K562 (cell line): ENCODE results near the gene MCL1. TPM values are rescaled to one million over a fixed set of nuclear protein-coding genes. Genes with fewer than 3 reads are reported as not detected.

Source experiments
- ARID4B ChIP-seq: sonication (generic); formaldehyde crosslinking; IDR thresholded peaks from 2 replicates; pipeline ENCODE4 v1.8.0; 2022; ENCODE audit warnings: mild to moderate bottlenecking, missing genetic modification reagents
- KAT8 ChIP-seq: fragments of 450-650 bp; IDR thresholded peaks from 2 replicates; pipeline ENCODE4 v1.6.1; 2016; ENCODE audit warnings: low read depth, mild to moderate bottlenecking
- NCOA4 ChIP-seq: fragments of 450-650 bp; IDR thresholded peaks from 2 replicates; pipeline ENCODE4 v1.6.1; 2018; ENCODE audit warnings: mild to moderate bottlenecking; ENCODE audit not compliant: partially characterized antibody
- NCOR1 ChIP-seq: fragments of 450-650 bp; IDR thresholded peaks from 2 replicates; pipeline ENCODE4 v1.6.1; 2016; ENCODE audit warnings: mild to moderate bottlenecking, moderate library complexity
- POLR2B ChIP-seq: fragments of 450-650 bp; IDR thresholded peaks from 2 replicates; pipeline ENCODE4 v1.6.1; 2018; ENCODE audit warnings: low read depth; ENCODE audit not compliant: partially characterized antibody
- SUPT5H ChIP-seq: fragments of 450-650 bp; IDR thresholded peaks from 2 replicates; pipeline ENCODE4 v1.6.1; 2016
- polyA plus RNA-seq, 8 experiments: library from polyadenylated mRNA; depleted of rRNA in 4 of 8; stranded (reverse) in 5 of 8; unstranded in 3 of 8; fragments of >200 nt; fragmentation: Nextera tagmentation in 2 of 8; fragmentation: Illumina TruSeq in 1 of 8; extraction: Ambion mirVana in 2 of 8; extraction: Trizol in 1 of 8; gene quantifications; 2 replicates each; pipeline versions ENCODE4 v1.2.1 to v1.2.3, GENCODE V29; 2011 to 2014; ENCODE audit warnings: inconsistent platforms in 1 of 8, missing spikeins in 1 of 8
- total RNA-seq, 7 experiments: library from RNA; depleted of rRNA in 6 of 7; stranded (reverse); fragments of >200 nt in 6 of 7; fragmentation: Illumina TruSeq in 2 of 7; extraction: Trizol in 2 of 7; gene quantifications; 2 replicates each; pipeline versions ENCODE4 v1.2.1 to v1.2.3, GENCODE V29; 2011 to 2021; ENCODE audit warnings: low replicate concordance in 1 of 7
- TF ChIP-seq, protein P1 (sequence below): fragments of 450-650 bp; IDR thresholded peaks from 2 replicates; pipeline ENCODE4 v1.6.1; 2018; ENCODE audit warnings: mild to moderate bottlenecking, low read depth; ENCODE audit not compliant: partially characterized antibody

MCL1 gene
- total and polyA plus RNA-seq, 9 of the 15 experiments (the other 6 are each of a cell fraction or from before 2014, with no cell fraction given): 27.1 to 224 (median 138) TPM

DNA sequence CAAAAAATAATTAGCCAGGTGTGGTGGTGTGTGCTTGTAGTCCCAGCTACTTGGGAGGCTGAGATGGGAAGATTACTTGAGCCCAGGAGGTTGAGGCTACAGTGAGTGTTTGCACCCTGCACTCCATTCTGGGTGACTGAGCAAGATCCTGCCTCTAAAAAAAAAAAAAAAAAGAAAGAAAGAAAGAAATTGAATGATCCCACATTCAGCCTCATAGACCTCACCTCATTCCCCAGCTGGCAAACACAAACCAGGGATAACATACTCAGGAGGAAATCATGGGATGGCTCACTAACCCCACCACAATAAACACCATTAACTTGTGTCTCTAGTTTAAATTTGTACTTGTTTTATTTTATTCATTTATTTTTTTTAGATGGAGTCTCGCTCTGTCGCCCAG is 41.5 kb upstream of the MCL1 start (continued):
- TF ChIP-seq ARID4B (CRISPR knock-in tag): no peak
- peak; percentile 59 for TF ChIP-seq SUPT5H
- TF ChIP-seq KAT8: no peak
- TF ChIP-seq POLR2B: peak; percentile 44
- no peak for TF ChIP-seq NCOA4
- TF ChIP-seq NCOR1: no peak
- TF ChIP-seq, protein P1, sequence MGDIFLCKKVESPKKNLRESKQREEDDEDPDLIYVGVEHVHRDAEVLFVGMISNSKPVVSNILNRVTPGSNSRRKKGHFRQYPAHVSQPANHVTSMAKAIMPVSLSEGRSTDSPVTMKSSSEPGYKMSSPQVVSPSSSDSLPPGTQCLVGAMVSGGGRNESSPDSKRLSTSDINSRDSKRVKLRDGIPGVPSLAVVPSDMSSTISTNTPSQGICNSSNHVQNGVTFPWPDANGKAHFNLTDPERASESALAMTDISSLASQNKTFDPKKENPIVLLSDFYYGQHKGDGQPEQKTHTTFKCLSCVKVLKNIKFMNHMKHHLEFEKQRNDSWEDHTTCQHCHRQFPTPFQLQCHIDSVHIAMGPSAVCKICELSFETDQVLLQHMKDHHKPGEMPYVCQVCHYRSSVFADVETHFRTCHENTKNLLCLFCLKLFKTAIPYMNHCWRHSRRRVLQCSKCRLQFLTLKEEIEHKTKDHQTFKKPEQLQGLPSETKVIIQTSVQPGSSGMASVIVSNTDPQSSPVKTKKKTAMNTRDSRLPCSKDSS: peak; percentile 5
